ENCODE results near the gene INCENP.

The INCENP gene

DNA sequence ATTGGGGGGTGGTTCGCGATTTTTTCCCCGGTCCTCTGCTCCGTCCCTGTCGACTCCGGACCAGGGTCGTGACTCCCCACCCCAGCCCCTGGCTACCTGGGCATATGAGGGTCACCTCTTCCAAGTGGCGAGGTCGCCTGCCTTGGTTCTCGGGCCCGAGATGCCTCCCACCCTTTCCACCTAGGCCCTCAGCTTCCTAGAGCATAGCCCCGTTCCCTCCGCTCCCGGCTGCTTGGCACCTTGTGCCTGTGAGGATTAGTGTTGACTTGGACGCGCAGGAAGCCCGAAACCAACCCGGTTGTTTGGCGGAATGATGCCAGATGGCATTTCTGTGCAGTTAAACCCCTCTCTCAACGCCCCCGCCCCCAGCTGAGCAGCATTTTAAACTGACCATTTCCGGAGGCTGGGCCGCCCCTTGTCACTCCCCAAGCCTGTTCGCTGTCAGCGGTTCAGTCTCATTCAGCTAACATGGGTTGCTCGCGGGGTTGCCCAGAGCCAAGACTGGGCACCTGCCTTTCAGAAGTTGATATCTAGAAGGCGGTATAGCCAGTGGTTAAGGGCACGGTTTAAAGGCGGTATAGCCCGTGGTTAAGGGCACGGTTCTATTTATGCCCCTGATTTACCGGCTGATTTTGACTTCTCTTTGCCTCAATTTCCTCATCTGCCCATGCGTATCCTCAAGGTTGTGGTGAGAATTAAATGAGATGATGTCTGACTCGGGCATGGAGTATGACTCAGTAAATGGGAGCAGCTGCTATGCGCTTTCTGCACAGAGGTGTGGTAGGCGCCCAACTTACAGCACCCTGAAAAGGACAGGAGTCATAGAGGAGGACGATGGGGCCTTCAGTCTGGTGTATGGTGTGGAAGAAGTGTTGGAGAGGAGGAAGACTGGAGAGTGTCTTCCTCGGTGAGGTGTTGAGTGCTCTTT is 639 bp downstream of the INCENP start:
- DNase-seq: no peak

GRCh38 chr11:62125316-62125715 is 1.5 kb downstream of the INCENP start:
- DNase-seq: no peak

DNA sequence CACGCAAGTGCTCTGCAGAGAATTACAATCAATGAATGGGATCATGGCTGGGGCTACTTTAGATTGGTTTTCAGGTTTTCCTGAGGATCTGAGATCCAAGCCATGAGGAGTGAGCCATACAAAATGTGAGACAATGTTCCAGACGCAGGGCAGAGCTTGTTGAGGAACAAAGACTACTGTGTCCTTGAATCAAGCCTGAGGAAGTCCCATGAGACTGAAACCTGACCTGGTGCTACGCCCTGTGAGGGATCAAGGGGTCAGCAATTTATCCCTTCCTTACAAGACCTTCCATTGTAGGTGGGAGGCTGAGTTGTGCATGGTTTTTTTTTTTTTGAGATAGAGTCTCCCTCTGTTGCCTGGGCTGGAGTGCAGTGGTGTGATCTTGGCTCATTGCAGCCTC is 2.1 kb downstream of the INCENP start:
- no peak for DNase-seq

GRCh38 chr11:62127426-62127825 is 3.6 kb downstream of the INCENP start:
- DNase-seq: no peak

- DNase-seq: no peak
These were observed 4.3 kb downstream of the INCENP start for GRCh38 chr11:62127941-62128770.

GRCh38 chr11:62128835-62129234 is 5.0 kb downstream of the INCENP start:
- no peak for DNase-seq

DNA sequence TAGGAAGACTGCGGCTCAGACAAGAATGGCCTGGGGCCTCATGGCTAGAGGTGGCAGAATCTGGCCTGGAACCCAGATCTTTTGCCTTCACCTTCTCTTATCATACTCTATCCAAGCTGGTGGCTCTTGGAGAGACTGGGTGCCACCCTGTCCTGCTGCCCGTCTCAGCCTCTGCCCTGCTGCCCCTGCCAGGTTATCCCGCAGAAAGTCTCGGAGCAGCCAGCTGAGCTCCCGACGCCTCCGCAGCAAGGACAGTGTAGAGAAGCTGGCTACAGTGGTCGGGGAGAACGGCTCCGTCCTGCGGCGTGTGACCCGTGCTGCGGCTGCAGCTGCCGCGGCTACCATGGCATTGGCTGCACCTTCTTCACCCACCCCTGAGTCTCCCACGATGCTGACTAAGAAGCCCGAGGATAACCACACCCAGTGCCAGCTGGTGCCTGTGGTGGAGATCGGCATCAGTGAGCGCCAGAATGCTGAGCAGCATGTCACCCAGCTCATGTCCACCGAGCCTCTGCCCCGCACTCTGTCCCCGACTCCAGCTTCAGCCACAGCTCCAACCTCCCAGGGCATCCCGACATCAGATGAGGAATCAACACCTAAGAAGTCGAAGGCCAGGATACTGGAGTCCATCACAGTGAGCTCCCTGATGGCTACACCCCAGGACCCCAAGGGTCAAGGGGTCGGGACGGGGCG is 5.9 kb downstream of the INCENP start:
- no peak for DNase-seq

DNA sequence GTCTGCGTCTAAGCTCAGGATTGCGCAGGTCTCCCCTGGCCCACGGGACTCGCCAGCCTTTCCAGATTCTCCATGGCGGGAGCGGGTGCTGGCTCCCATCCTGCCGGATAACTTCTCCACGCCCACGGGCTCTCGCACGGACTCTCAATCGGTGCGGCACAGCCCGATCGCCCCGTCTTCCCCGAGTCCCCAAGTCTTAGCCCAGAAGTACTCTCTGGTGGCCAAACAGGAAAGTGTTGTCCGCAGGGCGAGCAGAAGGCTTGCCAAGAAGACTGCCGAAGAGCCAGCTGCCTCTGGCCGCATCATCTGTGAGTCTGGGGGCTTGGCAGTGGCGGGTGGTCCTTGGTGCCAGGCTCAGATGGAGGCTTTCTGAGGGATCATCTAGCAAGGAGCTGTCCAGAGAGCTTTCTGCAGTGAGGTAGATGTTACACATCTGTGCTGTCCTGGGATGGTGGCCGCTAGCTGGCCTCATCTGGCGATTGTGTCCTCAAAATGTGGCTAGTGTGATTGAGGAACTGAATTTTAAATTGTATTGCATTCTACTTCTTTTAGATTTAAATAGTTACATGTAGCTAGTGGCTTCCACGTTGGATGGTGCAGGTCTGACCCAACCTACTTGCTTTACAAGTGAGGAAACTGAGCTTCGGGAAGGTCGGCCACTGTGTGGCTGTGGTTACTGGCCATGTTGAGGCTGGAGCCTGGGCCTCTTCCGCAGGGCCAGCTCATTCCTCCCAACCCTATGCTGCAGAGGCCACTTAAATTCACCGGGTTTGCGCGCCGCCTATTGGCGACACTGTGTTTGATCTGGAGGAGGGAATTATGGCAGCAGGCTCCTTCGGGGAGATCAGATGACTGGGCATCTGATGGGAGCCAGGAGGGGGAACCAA is 6.7 kb downstream of the INCENP start:
- no peak for DNase-seq

GRCh38 chr11:62131170-62131464 is 7.3 kb downstream of the INCENP start:
- DNase-seq: no peak

DNA sequence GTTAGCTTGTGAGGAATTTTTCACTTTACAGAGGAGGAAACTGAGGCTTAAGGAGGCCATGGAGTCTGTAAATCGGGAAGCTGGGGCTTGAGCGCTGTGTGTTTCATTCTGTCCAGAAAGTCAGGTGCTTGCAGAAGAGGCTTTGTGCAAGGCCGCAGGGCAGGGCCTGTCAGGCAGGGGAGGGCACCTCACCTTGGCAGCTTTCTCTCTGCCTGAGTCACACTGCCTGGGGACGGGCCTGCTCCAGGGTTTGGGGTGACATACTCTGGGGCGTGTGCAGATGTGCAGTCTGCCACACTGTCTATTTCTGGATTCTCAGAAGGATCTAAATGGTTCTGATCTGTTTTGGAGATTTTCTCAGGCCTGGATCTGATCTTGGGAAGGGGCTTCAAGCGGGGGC is 8.4 kb downstream of the INCENP start:
- DNase-seq: no peak

DNA sequence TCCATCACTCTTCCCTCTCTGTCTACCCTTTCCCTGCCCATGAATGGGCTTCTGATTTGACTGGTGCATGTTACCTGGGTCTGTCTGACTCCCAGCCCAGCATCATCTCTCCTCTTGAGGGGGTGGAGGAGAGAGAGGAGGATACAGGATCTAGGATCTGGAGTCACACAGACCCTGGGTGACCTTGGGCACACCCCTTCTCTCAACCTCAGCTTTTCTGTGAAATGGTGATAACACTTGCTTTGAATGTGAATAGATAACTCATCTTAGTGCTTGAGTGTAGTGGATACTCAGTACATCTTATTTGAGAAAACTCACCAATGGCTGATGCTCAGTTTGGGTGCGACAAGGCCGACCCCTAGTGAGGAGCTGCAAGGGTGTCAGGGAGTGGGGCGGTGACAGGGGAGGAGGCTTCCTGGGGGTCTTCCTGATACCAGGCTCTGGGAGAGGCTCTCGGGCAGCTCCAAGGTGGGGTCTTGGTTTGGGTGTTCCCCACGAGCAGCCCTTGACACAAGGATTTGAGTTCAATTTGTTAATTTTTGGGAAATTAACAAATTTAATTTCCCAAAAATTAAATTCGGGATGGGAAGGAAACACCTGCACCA is 9.0 kb downstream of the INCENP start:
- DNase-seq: no peak

DNA sequence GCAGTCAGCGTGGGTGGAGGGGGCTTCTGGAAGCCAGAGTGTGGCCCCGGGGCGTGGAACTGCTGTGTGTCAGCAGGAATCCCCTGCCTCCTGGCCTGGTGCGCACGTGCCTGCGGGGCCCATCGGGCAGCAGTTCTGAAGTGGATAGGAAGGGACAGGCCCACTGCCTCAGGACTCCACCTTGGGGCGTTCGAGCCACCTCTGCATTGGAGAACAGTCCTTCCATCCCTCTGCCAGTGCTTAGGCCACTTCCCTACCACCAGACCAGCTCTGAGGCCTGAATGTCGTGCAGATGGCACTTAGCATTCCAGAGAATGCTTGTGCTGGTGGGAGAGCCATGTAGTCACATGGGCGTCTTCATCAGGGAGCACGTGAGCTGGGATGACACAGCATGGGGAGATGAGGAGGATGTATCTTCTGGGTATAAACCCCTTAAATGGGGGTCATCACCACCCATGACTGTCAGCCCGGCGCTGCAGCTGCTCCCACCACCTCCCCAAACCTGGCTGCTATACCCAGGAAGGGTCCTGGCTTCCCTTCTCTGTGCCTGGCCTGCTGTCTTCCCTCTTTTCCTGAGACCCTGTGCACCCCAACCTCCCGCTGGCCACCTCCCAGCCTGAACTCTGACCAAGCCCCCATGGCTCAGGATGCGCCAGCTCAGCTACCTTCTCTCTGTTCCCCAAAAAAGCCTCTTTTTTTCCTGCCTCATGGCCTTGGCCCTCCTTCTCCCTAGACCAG is 9.7 kb downstream of the INCENP start:
- DNase-seq: no peak

GRCh38 chr11:62137276-62137861 is 13.6 kb downstream of the INCENP start:
- DNase-seq: no peak

- DNase-seq: no peak
These were observed 14.2 kb downstream of the INCENP start for GRCh38 chr11:62137881-62138629.

DNA sequence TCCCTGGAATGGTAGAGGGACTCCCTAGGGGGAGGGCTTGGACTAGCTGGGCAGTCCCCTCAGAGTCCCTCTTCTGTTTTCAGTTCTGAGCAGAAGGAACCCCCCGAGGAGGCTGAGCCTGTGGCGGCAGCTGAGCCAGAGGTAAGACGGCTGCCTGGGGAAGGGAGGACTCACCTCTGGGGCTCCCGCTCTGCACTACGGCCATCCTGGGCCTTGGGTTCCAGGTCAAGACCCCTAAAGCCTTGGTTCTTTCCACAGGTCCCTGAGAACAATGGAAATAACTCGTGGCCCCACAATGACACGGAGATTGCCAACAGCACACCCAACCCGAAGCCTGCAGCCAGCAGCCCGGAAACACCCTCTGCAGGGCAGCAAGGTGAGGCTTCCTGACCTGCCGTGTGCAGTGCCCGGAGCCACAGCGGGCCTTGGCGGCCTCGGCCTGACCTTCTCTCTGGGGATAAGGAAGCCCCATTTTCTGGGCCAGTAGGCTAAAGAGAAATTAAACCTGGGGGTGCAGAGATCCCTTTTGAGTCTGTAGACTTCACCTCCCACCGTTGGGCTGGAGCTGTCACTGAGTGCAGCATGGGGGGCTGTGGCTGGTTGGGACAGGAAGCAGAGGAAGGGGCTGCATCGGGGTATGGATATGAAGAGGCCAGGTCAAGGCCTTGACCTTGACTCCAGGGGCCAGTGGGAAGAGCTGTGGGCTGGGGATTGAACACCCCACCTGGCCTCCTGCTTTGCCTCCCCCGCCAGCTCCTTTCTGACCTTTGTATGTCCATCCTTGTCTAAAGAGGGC is 15.0 kb downstream of the INCENP start:
- DNase-seq: no peak

DNA sequence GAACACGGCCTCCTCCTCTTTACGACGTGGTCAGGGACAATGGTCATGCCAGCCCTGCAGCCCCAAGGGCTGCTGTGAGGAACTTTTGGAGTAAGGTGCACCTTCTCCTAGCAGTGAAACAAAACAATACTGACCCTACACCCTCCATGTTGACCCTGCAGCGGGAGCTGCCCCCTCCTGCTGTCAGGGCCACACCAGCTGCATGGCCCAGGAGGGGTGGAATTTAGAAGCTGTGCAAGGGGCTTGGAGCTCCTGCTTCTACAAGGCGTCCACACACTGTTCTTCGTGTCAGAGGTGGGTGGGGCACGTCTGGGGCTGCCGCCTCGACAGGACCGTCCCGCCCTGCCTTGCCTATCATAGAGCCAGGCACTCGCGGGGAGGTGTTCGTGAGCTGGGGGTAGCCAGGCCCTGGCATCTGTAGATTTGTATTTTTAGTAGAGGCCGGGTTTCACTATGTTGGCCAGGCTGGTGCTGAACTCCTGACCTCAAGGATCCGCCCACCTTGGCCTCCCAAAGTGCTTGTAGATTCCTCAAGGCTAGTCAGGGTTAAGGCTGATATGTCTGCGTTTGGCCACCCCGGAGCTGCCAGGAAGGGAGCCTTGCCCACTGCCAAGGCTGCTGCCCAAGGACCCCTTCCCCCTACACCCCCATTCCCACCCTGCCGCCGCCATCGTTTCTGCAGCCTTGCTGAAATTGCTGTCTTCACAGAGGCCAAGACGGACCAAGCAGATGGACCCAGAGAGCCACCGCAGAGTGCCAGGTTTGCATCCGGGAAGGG is 15.9 kb downstream of the INCENP start:
- DNase-seq: no peak

- DNase-seq: no peak
These were observed 16.7 kb downstream of the INCENP start for GRCh38 chr11:62140304-62141110.

Data from T1000 (cell line).